ENCODE data around the gene KRTAP5-5.
"Not testable (repeated sequence)": the region's sequence is repeated elsewhere in the genome, so short reads cannot be mapped to it uniquely, and the experiment has no call there.

The KRTAP5-5 gene

GRCh38 chr11:1652771-1653540, 23.4 kb downstream of the KRTAP5-5 start:
- TF ChIP-seq POLR2A (IDR thresholded peaks at IDR 0.05; ENCODE audit: low read depth, low read length) = no peak
- FAIRE-seq (no peak), DNase-seq (ENCODE audit: insufficient read length, low spot score) (peak; percentile 91)

GRCh38 chr11:1653541-1654387, 24.2 kb downstream of the KRTAP5-5 start:
- DNase-seq (ENCODE audit: insufficient read length, low spot score) (no peak), FAIRE-seq (no peak)
- TF ChIP-seq POLR2A (IDR thresholded peaks at IDR 0.05; ENCODE audit: low read depth, low read length) = no peak

GRCh38 chr11:1654388-1655167, 25.0 kb downstream of the KRTAP5-5 start:
- DNase-seq (ENCODE audit: insufficient read length, low spot score) (no peak), FAIRE-seq (no peak)
- TF ChIP-seq POLR2A (IDR thresholded peaks at IDR 0.05; ENCODE audit: low read depth, low read length) = no peak

GRCh38 chr11:1655168-1656060, 25.8 kb downstream of the KRTAP5-5 start:
- no peak for TF ChIP-seq POLR2A (IDR thresholded peaks at IDR 0.05; ENCODE audit: low read depth, low read length)
- FAIRE-seq (no peak), DNase-seq (ENCODE audit: insufficient read length, low spot score) (no peak)

GRCh38 chr11:1656061-1656441, 26.5 kb downstream of the KRTAP5-5 start:
- FAIRE-seq (no peak), DNase-seq (ENCODE audit: insufficient read length, low spot score) (no peak)
- TF ChIP-seq POLR2A (IDR thresholded peaks at IDR 0.05; ENCODE audit: low read depth, low read length) = no peak

- no peak for TF ChIP-seq POLR2A (IDR thresholded peaks at IDR 0.05; ENCODE audit: low read depth, low read length)
- DNase-seq (ENCODE audit: insufficient read length, low spot score) (no peak), FAIRE-seq (no peak)
These were observed 27.1 kb downstream of the KRTAP5-5 start for GRCh38 chr11:1656670-1657069.

- no peak for FAIRE-seq
- no peak for TF ChIP-seq POLR2A (IDR thresholded peaks at IDR 0.05; ENCODE audit: low read depth, low read length)
- DNase-seq (ENCODE audit: insufficient read length, low spot score) = no peak
These were observed 29.9 kb downstream of the KRTAP5-5 start for GRCh38 chr11:1659506-1659905.

GRCh38 chr11:1660111-1660867, 30.7 kb downstream of the KRTAP5-5 start:
- FAIRE-seq (no peak), DNase-seq (ENCODE audit: insufficient read length, low spot score) (no peak)
- TF ChIP-seq POLR2A (IDR thresholded peaks at IDR 0.05; ENCODE audit: low read depth, low read length) = no peak

GRCh38 chr11:1661454-1662269, 32.1 kb downstream of the KRTAP5-5 start:
- DNase-seq (ENCODE audit: insufficient read length, low spot score); FAIRE-seq: not testable (repeated sequence)

- DNase-seq (ENCODE audit: insufficient read length, low spot score); FAIRE-seq: not testable (repeated sequence)
These were observed 33.2 kb downstream of the KRTAP5-5 start for GRCh38 chr11:1662699-1663283.

- DNase-seq (ENCODE audit: insufficient read length, low spot score) (no peak), FAIRE-seq (no peak)
- TF ChIP-seq POLR2A (IDR thresholded peaks at IDR 0.05; ENCODE audit: low read depth, low read length) = no peak
These were observed 35.7 kb downstream of the KRTAP5-5 start for GRCh38 chr11:1665313-1665712.

Data from H54 (cell line).